H9 (cell line): ENCODE data around the gene CES2. TPM values are rescaled to one million over a fixed set of nuclear protein-coding genes. Genes with fewer than 3 reads are reported as not detected.

Experiments used
- DNase-seq: peaks from one replicate; pipeline ENCODE4 v3.0.0-alpha.2; 2017
- H2AFZ ChIP-seq: one replicate; pipeline ENCODE4 v1.6.1; 2013; ENCODE audit warnings: mild to moderate bottlenecking, low read length, control low read depth, moderate library complexity
- H2AK5ac ChIP-seq: 2 replicates; pipeline ENCODE4 v1.6.1; 2013; ENCODE audit warnings: low read length, control low read depth, mixed read lengths; ENCODE audit not compliant: insufficient read length
- H2BK120ac ChIP-seq: one replicate; pipeline ENCODE4 v1.6.1; 2013; ENCODE audit warnings: low read depth, mild to moderate bottlenecking, low read length, control low read depth, inconsistent platforms; ENCODE audit not compliant: poor library complexity, severe bottlenecking
- H2BK12ac ChIP-seq: 2 replicates; pipeline ENCODE4 v1.6.1; 2013; ENCODE audit warnings: low read length, control low read depth, mixed read lengths, low read depth; ENCODE audit not compliant: insufficient read length
- H2BK15ac ChIP-seq: 2 replicates; pipeline ENCODE4 v1.6.1; 2013; ENCODE audit warnings: low read depth, low read length, control low read depth
- H2BK20ac ChIP-seq: one replicate; pipeline ENCODE4 v1.6.1; 2013; ENCODE audit warnings: low read depth, mild to moderate bottlenecking, low read length, control low read depth, inconsistent platforms; ENCODE audit not compliant: poor library complexity, severe bottlenecking
- H2BK5ac ChIP-seq: 2 replicates; pipeline ENCODE4 v1.6.1; 2013; ENCODE audit warnings: low read length, control low read depth, mixed read lengths; ENCODE audit not compliant: insufficient read length
- H3K14ac ChIP-seq: 2 replicates; pipeline ENCODE4 v1.6.1; 2013; ENCODE audit warnings: low read length, control low read depth; ENCODE audit not compliant: insufficient read depth
- H3K18ac ChIP-seq: 2 replicates; pipeline ENCODE4 v1.6.1; 2013; ENCODE audit warnings: low read depth, mild to moderate bottlenecking, mixed read lengths, low read length, control low read depth; ENCODE audit not compliant: insufficient read length
- H3K23ac ChIP-seq: 2 replicates; pipeline ENCODE4 v1.6.1; 2013; ENCODE audit warnings: low read length, control low read depth, mixed read lengths, low read depth; ENCODE audit not compliant: insufficient read length
- H3K23me2 ChIP-seq: 2 replicates; pipeline ENCODE4 v1.6.1; 2013; ENCODE audit warnings: low read depth, mild to moderate bottlenecking, mixed read lengths, low read length, control low read depth; ENCODE audit not compliant: insufficient read length, poor library complexity, severe bottlenecking
- H3K27ac ChIP-seq: 2 replicates; pipeline ENCODE4 v1.5.1; 2013; ENCODE audit warnings: low read length, control low read depth, mixed read lengths, low read depth; ENCODE audit not compliant: insufficient read length
- H3K27me3 ChIP-seq: 2 replicates; pipeline ENCODE4 v1.6.1; 2013; ENCODE audit warnings: low read length, control low read depth, inconsistent platforms; ENCODE audit not compliant: insufficient read depth
- H3K4ac ChIP-seq: 2 replicates; pipeline ENCODE4 v1.6.1; 2013; ENCODE audit warnings: low read depth, mild to moderate bottlenecking, control low read depth, inconsistent platforms, low read length, moderate library complexity
- H3K4me1 ChIP-seq: 2 replicates; pipeline ENCODE4 v1.6.1; 2013; ENCODE audit warnings: low read length, control low read depth, inconsistent platforms; ENCODE audit not compliant: insufficient read depth
- H3K4me2 ChIP-seq: 2 replicates; pipeline ENCODE4 v1.6.1; 2013; ENCODE audit warnings: low read length, control low read depth, mixed read lengths; ENCODE audit not compliant: insufficient read length, insufficient read depth
- H3K56ac ChIP-seq: 2 replicates; pipeline ENCODE4 v1.6.1; 2013; ENCODE audit warnings: low read depth, mild to moderate bottlenecking, mixed read lengths, low read length, control low read depth; ENCODE audit not compliant: insufficient read length
- H3K79me1 ChIP-seq: 2 replicates; pipeline ENCODE4 v1.6.1; 2013; ENCODE audit warnings: low read depth, mild to moderate bottlenecking, moderate library complexity, low read length, control low read depth, inconsistent platforms; ENCODE audit not compliant: insufficient read depth, poor library complexity, severe bottlenecking
- H3K79me2 ChIP-seq: 2 replicates; pipeline ENCODE4 v1.6.1; 2013; ENCODE audit warnings: low read length, control low read depth, inconsistent platforms; ENCODE audit not compliant: insufficient read depth
- H3K9ac ChIP-seq: 2 replicates; pipeline ENCODE4 v1.6.1; 2013; ENCODE audit warnings: low read length, control low read depth, mixed read lengths; ENCODE audit not compliant: insufficient read length; ENCODE audit errors: extremely low read depth
- H3K9me3 ChIP-seq: one replicate; pipeline ENCODE4 v1.6.1; 2013; ENCODE audit warnings: low read depth, low read length, inconsistent platforms; ENCODE audit not compliant: control insufficient read depth
- H3T11ph ChIP-seq: one replicate; pipeline ENCODE4 v1.6.1; 2013; ENCODE audit warnings: mild to moderate bottlenecking, low read length, control low read depth, inconsistent platforms
- H4K20me1 ChIP-seq: one replicate; pipeline ENCODE4 v1.6.1; 2013; ENCODE audit not compliant: control insufficient read depth, insufficient read length, insufficient read depth
- H4K5ac ChIP-seq: 2 replicates; pipeline ENCODE4 v1.6.1; 2013; ENCODE audit warnings: low read depth, mild to moderate bottlenecking, mixed read lengths, low read length, control low read depth; ENCODE audit not compliant: insufficient read length
- H4K8ac ChIP-seq: replicated peaks from 2 replicates; pipeline ENCODE4 v1.6.1; 2013; ENCODE audit warnings: low read length, control low read depth, mixed read lengths, low read depth; ENCODE audit not compliant: insufficient read length
- H4K91ac ChIP-seq: 2 replicates; pipeline ENCODE4 v1.6.1; 2013; ENCODE audit warnings: low read depth, mild to moderate bottlenecking, moderate library complexity, mixed read lengths, low read length, control low read depth; ENCODE audit not compliant: insufficient read length
- H3K27ac Mint-ChIP-seq, 3 experiments: 2 replicates in 2 of 3; 3 replicates in 1 of 3; pipeline ENCODE4 v1.8.0; 2020 to 2021; ENCODE audit warnings: mixed read lengths in 3 of 3, mild to moderate bottlenecking in 1 of 3, moderate library complexity in 1 of 3
- H3K27me3 Mint-ChIP-seq: 2 replicates; pipeline ENCODE4 v1.8.0; 2021; ENCODE audit warnings: low read depth, mild to moderate bottlenecking, moderate library complexity, mixed read lengths
- H3K36me3 Mint-ChIP-seq, 3 experiments: 2 replicates in 2 of 3; 3 replicates in 1 of 3; pipeline ENCODE4 v1.8.0; 2020 to 2021; ENCODE audit warnings: low read depth in 3 of 3, mixed read lengths in 3 of 3; ENCODE audit not compliant: insufficient read depth in 1 of 3
- H3K4me1 Mint-ChIP-seq, 2 experiments: 2 replicates each; pipeline ENCODE4 v1.8.0; 2020; ENCODE audit warnings: mixed read lengths in 2 of 2
- H3K4me3 Mint-ChIP-seq, 2 experiments: 2 replicates in 1 of 2; 3 replicates in 1 of 2; pipeline ENCODE4 v1.8.0; 2020 to 2021; ENCODE audit warnings: mild to moderate bottlenecking in 2 of 2, mixed read lengths in 2 of 2, moderate library complexity in 1 of 2
- H3K9me3 Mint-ChIP-seq, 2 experiments: 2 replicates in 1 of 2; 3 replicates in 1 of 2; pipeline ENCODE4 v1.8.0; 2020; ENCODE audit warnings: mild to moderate bottlenecking in 2 of 2, mixed read lengths in 2 of 2, moderate library complexity in 1 of 2
- WGBS: extraction: QIAGEN DNeasy Blood & Tissue Kit; methylation state at CpG from one replicate; pipeline ENCODE4 v1.1.7; 2013; ENCODE audit warnings: missing lambda C conversion rate, low lambda C conversion rate, mixed read lengths; ENCODE audit not compliant: insufficient read length; ENCODE audit errors: extremely low coverage; 5-methylcytosine and 5-hydroxymethylcytosine counted together
- total RNA-seq: library from RNA; stranded (reverse); gene quantifications from 2 replicates; pipeline ENCODE4 v1.2.1, GENCODE V29; 2021
- TF ChIP-seq, protein P1 (sequence below): fragments of 200-600 bp; sonication (generic); conservative IDR thresholded peaks from 3 replicates; pipeline ENCODE4 v1.8.0; 2021; ENCODE audit warnings: antibody characterized with exemption, mild to moderate bottlenecking

Gene CES2
- total RNA-seq, 1 experiment from 2014 or later = 28.2 TPM

DNA sequence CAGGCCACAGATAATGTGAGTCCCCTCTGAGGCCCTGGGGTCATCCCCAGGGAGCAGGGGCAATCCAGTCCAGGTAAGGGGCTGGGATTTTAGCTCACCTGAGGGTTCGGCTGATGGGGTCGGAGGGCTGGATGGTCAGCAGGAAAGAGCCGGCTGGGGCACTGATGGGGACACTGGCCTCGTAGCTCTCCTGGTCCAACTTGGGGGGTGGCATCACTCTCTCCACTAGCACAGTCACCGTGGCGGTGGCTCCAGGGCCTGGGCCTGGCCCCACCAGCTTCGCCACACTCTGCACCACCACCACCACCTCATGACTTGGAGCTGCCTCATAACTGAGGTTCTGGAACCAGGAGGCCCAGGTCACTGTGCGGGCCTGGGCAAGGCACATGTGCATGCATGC is 23.5 kb upstream of the CES2 start:
- no peak overlapping the region for H3K27ac Mint-ChIP-seq
- H3K9me3 Mint-ChIP-seq = no peaks in the 10 kb centered on the region
- H3K27me3 Mint-ChIP-seq = peaks cover 43% of the 10 kb centered on the region

More for the DNA sequence above, 23.5 kb upstream of the CES2 start:
- Histone ChIP-seq H2BK20ac (no peak overlapping the region), H2AFZ (no peak overlapping the region), H3K14ac (no peak overlapping the region), H4K8ac (no peak overlapping the region), H2BK5ac (no peak overlapping the region), H3K27ac (no peak overlapping the region), H3T11ph (no peak overlapping the region), H3K56ac (no peak overlapping the region), H3K79me2 (no peaks in the 10 kb centered on the region), H4K20me1 (no peaks in the 10 kb centered on the region), H3K23me2 (no peaks in the 10 kb centered on the region), H3K9ac (no peak overlapping the region), H2BK12ac (no peak overlapping the region), H3K23ac (no peak overlapping the region), H2BK120ac (no peak overlapping the region), H3K18ac (no peak overlapping the region), H3K4me1 (no peaks in the 10 kb centered on the region), H2AK5ac (no peak overlapping the region), H3K4me2 (no peak overlapping the region), H4K91ac (no peak overlapping the region), H3K79me1 (no peaks in the 10 kb centered on the region), H2BK15ac (no peak overlapping the region), H3K27me3 (no peaks in the 10 kb centered on the region), H3K9me3 (no peaks in the 10 kb centered on the region), H4K5ac (no peak overlapping the region), H3K4ac (no peak overlapping the region)
- no peak for DNase-seq
- no peaks in the 10 kb centered on the region; a peak in 1 of 7 replicates for H3K36me3 Mint-ChIP-seq
- H3K4me1 Mint-ChIP-seq = peaks cover 0 to 5% of the 10 kb centered on the region in 2 experiments; a peak in 2 of 4 replicates
- H3K4me3 Mint-ChIP-seq = no peak overlapping the region
- TF ChIP-seq, protein P1, sequence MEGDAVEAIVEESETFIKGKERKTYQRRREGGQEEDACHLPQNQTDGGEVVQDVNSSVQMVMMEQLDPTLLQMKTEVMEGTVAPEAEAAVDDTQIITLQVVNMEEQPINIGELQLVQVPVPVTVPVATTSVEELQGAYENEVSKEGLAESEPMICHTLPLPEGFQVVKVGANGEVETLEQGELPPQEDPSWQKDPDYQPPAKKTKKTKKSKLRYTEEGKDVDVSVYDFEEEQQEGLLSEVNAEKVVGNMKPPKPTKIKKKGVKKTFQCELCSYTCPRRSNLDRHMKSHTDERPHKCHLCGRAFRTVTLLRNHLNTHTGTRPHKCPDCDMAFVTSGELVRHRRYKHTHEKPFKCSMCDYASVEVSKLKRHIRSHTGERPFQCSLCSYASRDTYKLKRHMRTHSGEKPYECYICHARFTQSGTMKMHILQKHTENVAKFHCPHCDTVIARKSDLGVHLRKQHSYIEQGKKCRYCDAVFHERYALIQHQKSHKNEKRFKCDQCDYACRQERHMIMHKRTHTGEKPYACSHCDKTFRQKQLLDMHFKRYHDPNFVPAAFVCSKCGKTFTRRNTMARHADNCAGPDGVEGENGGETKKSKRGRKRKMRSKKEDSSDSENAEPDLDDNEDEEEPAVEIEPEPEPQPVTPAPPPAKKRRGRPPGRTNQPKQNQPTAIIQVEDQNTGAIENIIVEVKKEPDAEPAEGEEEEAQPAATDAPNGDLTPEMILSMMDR = no peak
- WGBS = no CpG with 5 or more reads among the region's 8 CpGs
